IMR-90 (cell line): Measurements from ENCODE around the gene TEX13B. TPM values are rescaled to one million over a fixed set of nuclear protein-coding genes. Genes with fewer than 3 reads are reported as not detected.

Source experiments
- ATAC-seq: fragments of 200-7000 bp; cut with Tn5 transposase; 2 replicates; pipeline ENCODE4 v1.9.1; 2020; ENCODE audit warnings: low read depth, mild to moderate bottlenecking, moderate library complexity
- BruUV-seq: library from RNA; stranded (reverse); fragments of 400-500 nt; replicated peaks from 2 replicates; lab custom pipeline; 2021; lab: Mats Ljungman, UMichigan
- CTCF ChIA-PET: fragments of 300-600 bp; formaldehyde crosslinking; extraction: SDS; loops from one replicate; lab custom pipeline; 2021; ENCODE audit warnings: antibody characterized with exemption; lab: Yijun Ruan, JAX
- POLR2A ChIA-PET: fragments of 300-600 bp; sonication (Branson Sonifier 250); formaldehyde crosslinking; loops from one replicate; lab custom pipeline; 2022; ENCODE audit warnings: antibody characterized with exemption; ENCODE audit not compliant: unreplicated experiment; lab: Charles Lee
- DNase-seq: peaks from one replicate; pipeline ENCODE4 v3.0.0; 2013
- H2AFZ ChIP-seq: replicated peaks from 2 replicates; pipeline ENCODE3; 2013; ENCODE audit warnings: low read length, mild to moderate bottlenecking; ENCODE audit not compliant: poor library complexity
- H2AK5ac ChIP-seq: 2 replicates; pipeline ENCODE4 v1.6.1; 2013; ENCODE audit warnings: low read depth, low read length, inconsistent platforms
- H2AK9ac ChIP-seq: replicated peaks from 2 replicates; pipeline ENCODE3; 2013; ENCODE audit warnings: mild to moderate bottlenecking, low read depth, low read length, moderate library complexity; ENCODE audit not compliant: poor library complexity
- H2BK120ac ChIP-seq: 2 replicates; pipeline ENCODE4 v1.6.1; 2013; ENCODE audit warnings: low read depth, low read length, inconsistent platforms
- H2BK15ac ChIP-seq: 3 replicates; pipeline ENCODE4 v1.6.1; 2013; ENCODE audit warnings: low read depth, low read length, inconsistent platforms
- H2BK20ac ChIP-seq: 2 replicates; pipeline ENCODE4 v1.6.1; 2013; ENCODE audit warnings: low read depth, mild to moderate bottlenecking, inconsistent platforms, low read length, moderate library complexity
- H2BK5ac ChIP-seq: 2 replicates; pipeline ENCODE4 v1.6.1; 2013; ENCODE audit warnings: mild to moderate bottlenecking, low read depth, low read length, inconsistent platforms; ENCODE audit not compliant: poor library complexity, severe bottlenecking
- H3K14ac ChIP-seq: replicated peaks from 2 replicates; pipeline ENCODE4 v1.6.1; 2013; ENCODE audit warnings: low read depth, low read length, inconsistent platforms
- H3K18ac ChIP-seq: 2 replicates; pipeline ENCODE4 v1.6.1; 2013; ENCODE audit warnings: low read depth, low read length, control low read depth
- H3K23ac ChIP-seq: 2 replicates; pipeline ENCODE4 v1.6.1; 2013; ENCODE audit warnings: low read depth, low read length, inconsistent platforms
- H3K27ac ChIP-seq: 2 replicates; pipeline ENCODE4 v1.5.1; 2013; ENCODE audit warnings: mild to moderate bottlenecking, control low read depth, low read length; ENCODE audit not compliant: insufficient read depth
- H3K27me3 ChIP-seq: 2 replicates; pipeline ENCODE4 v1.6.1; 2013; ENCODE audit warnings: low read length; ENCODE audit not compliant: control insufficient read depth, insufficient read depth
- H3K36me3 ChIP-seq: 2 replicates; pipeline ENCODE4 v1.6.1; 2013; ENCODE audit warnings: low read length, mixed read lengths; ENCODE audit not compliant: control insufficient read depth, insufficient read depth
- H3K4ac ChIP-seq: 2 replicates; pipeline ENCODE4 v1.6.1; 2013; ENCODE audit warnings: low read depth, low read length, inconsistent platforms
- H3K4me1 ChIP-seq: 2 replicates; pipeline ENCODE4 v1.6.1; 2013; ENCODE audit warnings: low read length, mixed read lengths; ENCODE audit not compliant: control insufficient read depth, insufficient read depth
- H3K4me2 ChIP-seq: 2 replicates; pipeline ENCODE4 v1.6.1; 2013; ENCODE audit warnings: low read depth, mild to moderate bottlenecking, control low read depth, low read length, moderate library complexity
- H3K4me3 ChIP-seq: 2 replicates; pipeline ENCODE4 v1.5.1; 2013; ENCODE audit warnings: low read depth, mild to moderate bottlenecking, control low read depth, low read length, moderate library complexity; ENCODE audit not compliant: insufficient read depth
- H3K56ac ChIP-seq: 2 replicates; pipeline ENCODE4 v1.6.1; 2013; ENCODE audit warnings: low read length, inconsistent platforms; ENCODE audit not compliant: insufficient read depth; ENCODE audit errors: extremely low read depth
- H3K79me1 ChIP-seq, 2 experiments: 2 replicates each; pipeline ENCODE4 v1.6.1; 2013; ENCODE audit warnings: low read length in 2 of 2, inconsistent platforms in 1 of 2, low read depth in 1 of 2
- H3K9ac ChIP-seq: 2 replicates; pipeline ENCODE4 v1.6.1; 2013; ENCODE audit warnings: low read depth, low read length, control low read depth
- H3K9me1 ChIP-seq: 2 replicates; pipeline ENCODE4 v1.6.1; 2013; ENCODE audit warnings: low read length, inconsistent platforms; ENCODE audit not compliant: insufficient read depth
- H3K9me3 ChIP-seq: 2 replicates; pipeline ENCODE4 v1.6.1; 2013; ENCODE audit warnings: low read length; ENCODE audit not compliant: control insufficient read depth, insufficient read depth
- H4K20me1 ChIP-seq: 2 replicates; pipeline ENCODE4 v1.6.1; 2013; ENCODE audit warnings: low read length, inconsistent platforms; ENCODE audit not compliant: insufficient read depth
- H4K5ac ChIP-seq: 2 replicates; pipeline ENCODE4 v1.6.1; 2013; ENCODE audit warnings: mild to moderate bottlenecking, low read depth, low read length, control low read depth
- H4K8ac ChIP-seq, 2 experiments: 2 replicates each; pipeline ENCODE4 v1.6.1; 2013; ENCODE audit warnings: low read depth in 2 of 2, low read length in 2 of 2, control low read depth in 1 of 2, inconsistent platforms in 1 of 2
- H4K91ac ChIP-seq: 2 replicates; pipeline ENCODE4 v1.6.1; 2013; ENCODE audit warnings: low read depth, low read length, inconsistent platforms; ENCODE audit not compliant: insufficient read depth
- BHLHE40 ChIP-seq: fragments of 150-350 bp; IDR thresholded peaks from 2 replicates; pipeline ENCODE4 v1.6.1; 2016; ENCODE audit warnings: mild to moderate bottlenecking, low read depth, low read length
- CEBPB ChIP-seq: IDR thresholded peaks from 2 replicates; pipeline ENCODE4 v1.6.1; 2012; ENCODE audit warnings: low read depth, low read length, improper control_type of control experiment
- CHD1 ChIP-seq: IDR thresholded peaks from 2 replicates; pipeline ENCODE4 v1.6.1; 2012; ENCODE audit warnings: low read depth, low read length, improper control_type of control experiment
- CTCF ChIP-seq: conservative IDR thresholded peaks from 2 replicates; pipeline ENCODE4 v1.5.1; 2012; ENCODE audit warnings: mild to moderate bottlenecking, low read depth, low read length, improper control_type of control experiment
- ELK1 ChIP-seq: fragments of 150-350 bp; IDR thresholded peaks from 2 replicates; pipeline ENCODE4 v1.6.1; 2016; ENCODE audit warnings: low read depth, mild to moderate bottlenecking, low read length, moderate library complexity, borderline replicate concordance
- MAFK ChIP-seq: IDR thresholded peaks from 2 replicates; pipeline ENCODE4 v1.6.1; 2012; ENCODE audit warnings: low read depth, low read length, improper control_type of control experiment
- MAZ ChIP-seq: IDR thresholded peaks from 2 replicates; pipeline ENCODE4 v1.6.1; 2012; ENCODE audit warnings: low read depth, mild to moderate bottlenecking, low read length, improper control_type of control experiment, moderate library complexity, borderline replicate concordance
- MXI1 ChIP-seq: IDR thresholded peaks from 2 replicates; pipeline ENCODE4 v1.6.1; 2012; ENCODE audit warnings: low read depth, mild to moderate bottlenecking, low read length, moderate library complexity, borderline replicate concordance
- NFE2L2 ChIP-seq: fragments of 150-350 bp; IDR thresholded peaks from 2 replicates; pipeline ENCODE4 v1.6.1; 2016; ENCODE audit warnings: low read depth, mild to moderate bottlenecking, low read length
- POLR2A ChIP-seq: IDR thresholded peaks from 2 replicates; pipeline ENCODE4 v1.6.1; 2012; ENCODE audit warnings: mild to moderate bottlenecking, low read depth, low read length
- RAD21 ChIP-seq: IDR thresholded peaks from 2 replicates; pipeline ENCODE4 v1.6.1; 2012; ENCODE audit warnings: low read length, improper control_type of control experiment
- RCOR1 ChIP-seq: IDR thresholded peaks from 2 replicates; pipeline ENCODE4 v1.6.1; 2012; ENCODE audit warnings: mild to moderate bottlenecking, low read length, improper control_type of control experiment; ENCODE audit not compliant: insufficient replicate concordance
- RFX5 ChIP-seq: IDR thresholded peaks from 2 replicates; pipeline ENCODE4 v1.8.0; 2012; ENCODE audit warnings: low read depth, mild to moderate bottlenecking, low read length, moderate library complexity
- SMC3 ChIP-seq: fragments of 150-350 bp; IDR thresholded peaks from 2 replicates; pipeline ENCODE4 v1.6.1; 2016; ENCODE audit warnings: low read depth, mild to moderate bottlenecking, antibody characterized with exemption, low read length, moderate library complexity
- USF2 ChIP-seq: fragments of 150-350 bp; IDR thresholded peaks from 2 replicates; pipeline ENCODE4 v1.6.1; 2017; ENCODE audit warnings: mild to moderate bottlenecking, antibody characterized with exemption, low read length, low read depth
- WGBS, 2 experiments: methylation state at CpG; one replicate each; pipeline versions ENCODE4 v1.1.5 to v1.1.7; 2013; ENCODE audit warnings: missing lambda C conversion rate in 2 of 2; ENCODE audit not compliant: insufficient read length in 1 of 2; ENCODE audit errors: extremely low coverage in 2 of 2; 5-methylcytosine and 5-hydroxymethylcytosine counted together
- dilution Hi-C: fragments of 300-500 bp; cut with HindIII; formaldehyde crosslinking; loops from one replicate; pipeline ENCODE4 v1.14.3; 2018; ENCODE audit warnings: low sequenced_read_pairs; ENCODE audit not compliant: unreplicated experiment
- in situ Hi-C: fragments of 300-500 bp; cut with MboI; formaldehyde crosslinking; loops from 3 replicates; pipeline ENCODE4 v1.14.3; 2019; ENCODE audit warnings: low sequenced_read_pairs, inconsistent platforms, mixed read lengths
- intact Hi-C: fragments of 100-400 bp; cut with micrococcal nuclease; formaldehyde crosslinking; loops from 2 replicates; pipeline ENCODE4 v1.10.0; 2022
- polyA plus RNA-seq, 3 experiments: library from polyadenylated mRNA; depleted of rRNA; stranded (reverse); fragments of >200 nt; gene quantifications; 2 replicates each; pipeline ENCODE4 v1.2.3, GENCODE V29; 2012; ENCODE audit warnings: low replicate concordance in 1 of 3
- total RNA-seq: library from RNA; depleted of rRNA; stranded (reverse); fragments of >200 nt; gene quantifications from 2 replicates; pipeline ENCODE4 v1.2.3, GENCODE V29; 2012

Gene TEX13B
- total and polyA plus RNA-seq, 2 of the 4 experiments (the other 2 are of a cell fraction) = not detected

GRCh38 chrX:107971636-107972035, 10.5 kb downstream of the TEX13B start:
- ATAC-seq (no peak), DNase-seq (no peak)
- H3K9me1 ChIP-seq = no peaks in the 10 kb centered on the region
- in situ Hi-C loops = no loop called here
- no peak overlapping the region for H2BK15ac ChIP-seq
- no TSS peak for BruUV-seq
- intact Hi-C loops = no loop called here
- no peaks in the 10 kb centered on the region for H3K4me1 ChIP-seq
- no CpG with 5 or more reads among the region's 3 CpGs for WGBS, 2 experiments
- no peak overlapping the region for H3K18ac ChIP-seq
- no peak for TF ChIP-seq RFX5
- no peak for TF ChIP-seq MXI1
- no peak for TF ChIP-seq MAZ
- no peak for TF ChIP-seq POLR2A
- TF ChIP-seq NFE2L2 = no peak
- TF ChIP-seq RAD21 = no peak
- no peak for TF ChIP-seq RCOR1
- TF ChIP-seq SMC3 = no peak
- TF ChIP-seq ELK1 = no peak
- TF ChIP-seq MAFK = no peak
- TF ChIP-seq BHLHE40 = no peak
- TF ChIP-seq CEBPB = no peak
- no peak for TF ChIP-seq CTCF
- TF ChIP-seq USF2 = no peak
- no peak for TF ChIP-seq CHD1
- H3K4ac ChIP-seq = no peak overlapping the region
- H4K20me1 ChIP-seq = no peaks in the 10 kb centered on the region
- H2BK20ac ChIP-seq = no peak overlapping the region
- H4K91ac ChIP-seq = no peak overlapping the region
- no peak overlapping the region for H3K4me2 ChIP-seq
- no peak overlapping the region for H3K4me3 ChIP-seq
- H3K79me1 ChIP-seq = no peaks in the 10 kb centered on the region
- ChIA-PET POLR2A (no interaction called here), CTCF (no interaction called here)
- no peak overlapping the region for H3K27ac ChIP-seq
- H2AK9ac ChIP-seq = no peak overlapping the region
- H2AFZ ChIP-seq = no peak overlapping the region
- no peaks in the 10 kb centered on the region for H3K36me3 ChIP-seq
- H3K56ac ChIP-seq = no peak overlapping the region
- no peak overlapping the region for H4K8ac ChIP-seq
- H4K5ac ChIP-seq = no peak overlapping the region
- no peak overlapping the region for H2BK5ac ChIP-seq
- H3K23ac ChIP-seq = no peak overlapping the region
- H3K9me3 ChIP-seq = peaks cover 1% of the 10 kb centered on the region; the same call in 1 of the 2 replicates
- dilution Hi-C loops = no loop called here
- H3K9ac ChIP-seq = no peak overlapping the region
- H2AK5ac ChIP-seq = no peak overlapping the region
- H3K14ac ChIP-seq = no peak overlapping the region
- no peak overlapping the region for H2BK120ac ChIP-seq
- H3K27me3 ChIP-seq = peaks cover 6% of the 10 kb centered on the region
